Renal cortical epithelial cell (primary cell): ENCODE measurements around the gene HINFP. TPM values are rescaled to one million over a fixed set of nuclear protein-coding genes. Genes with fewer than 3 reads are reported as not detected.
A peak's percentile ranks its signal among the peaks of the same experiment; 100 is the strongest.
"Not testable (repeated sequence)": the region's sequence is repeated elsewhere in the genome, so short reads cannot be mapped to it uniquely, and the experiment has no call there.

Experiments used
- DNase-seq: peaks from one replicate; pipeline ENCODE4 v3.0.0-alpha.2; 2011; ENCODE audit warnings: low read depth
- total RNA-seq: library from RNA; depleted of rRNA; stranded (reverse); fragments of >200 nt; gene quantifications from 2 replicates; pipeline ENCODE4 v1.2.3, GENCODE V29; 2014

The HINFP gene
- total RNA-seq, 1 donor from 2014 or later: 20.8 TPM

GRCh38 chr11:119117004-119117706, 4.2 kb upstream of the HINFP start:
- no peak for DNase-seq

DNA sequence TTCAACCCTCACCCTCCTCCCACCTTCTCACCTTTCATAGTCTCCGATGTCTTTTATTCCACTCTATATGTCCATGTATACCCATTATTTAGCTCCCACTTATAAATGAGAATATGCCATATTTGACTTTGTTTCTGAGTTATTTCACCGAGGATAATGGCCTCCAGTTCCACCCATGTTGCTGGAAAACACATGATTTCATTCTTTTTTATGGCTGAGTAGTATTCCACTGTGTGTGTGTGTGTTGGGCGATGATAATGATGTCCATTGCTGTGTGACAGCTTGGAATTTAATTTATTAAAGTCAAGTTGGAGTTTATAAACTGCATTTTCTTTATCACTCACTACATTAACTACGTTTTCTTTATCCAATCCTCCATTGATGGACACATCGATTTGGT, 3.2 kb upstream of the HINFP start:
- DNase-seq: no peak

DNA sequence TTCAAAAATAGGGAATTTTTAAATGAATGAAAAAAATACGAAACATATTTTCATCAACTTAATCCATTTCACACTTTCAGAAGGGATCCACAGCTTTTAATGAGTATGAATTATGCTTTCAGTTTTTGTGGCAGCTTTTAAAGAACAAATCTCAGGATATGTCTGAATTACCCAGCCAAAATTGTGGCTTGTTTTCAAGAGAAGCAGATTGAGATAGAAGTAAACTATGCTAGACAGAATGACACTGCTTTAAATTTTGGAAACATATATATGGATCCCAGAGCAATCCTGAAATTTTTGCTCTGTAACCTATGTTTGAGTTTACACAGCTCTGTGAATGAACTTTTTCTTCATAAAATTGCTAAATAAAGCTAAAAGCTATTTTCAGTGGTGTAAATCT, 2.4 kb upstream of the HINFP start:
- no peak for DNase-seq

GRCh38 chr11:119120639-119121007, 757 bp upstream of the HINFP start:
- peak; percentile 28 for DNase-seq

GRCh38 chr11:119121811-119122124, 388 bp downstream of the HINFP start:
- no peak for DNase-seq

DNA sequence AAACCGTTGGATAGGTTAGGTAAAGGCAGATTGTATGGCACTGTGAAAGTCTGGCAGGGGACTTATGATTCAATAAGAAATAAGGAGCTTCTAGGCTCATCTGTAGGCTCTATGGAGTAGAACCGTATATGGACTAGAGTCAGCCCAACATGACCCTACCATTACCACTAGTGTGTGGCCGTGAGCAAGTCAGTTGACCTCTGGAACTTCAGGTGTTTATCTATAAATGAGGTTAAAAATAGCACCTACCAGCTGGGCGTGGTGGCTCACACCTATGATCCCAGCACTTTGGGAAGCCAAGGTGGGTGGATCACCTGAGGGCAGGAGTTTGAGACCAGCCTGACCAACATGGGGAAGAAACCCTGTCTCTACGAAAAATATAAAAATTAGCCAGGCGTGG, 4.4 kb downstream of the HINFP start:
- DNase-seq: no peak

DNA sequence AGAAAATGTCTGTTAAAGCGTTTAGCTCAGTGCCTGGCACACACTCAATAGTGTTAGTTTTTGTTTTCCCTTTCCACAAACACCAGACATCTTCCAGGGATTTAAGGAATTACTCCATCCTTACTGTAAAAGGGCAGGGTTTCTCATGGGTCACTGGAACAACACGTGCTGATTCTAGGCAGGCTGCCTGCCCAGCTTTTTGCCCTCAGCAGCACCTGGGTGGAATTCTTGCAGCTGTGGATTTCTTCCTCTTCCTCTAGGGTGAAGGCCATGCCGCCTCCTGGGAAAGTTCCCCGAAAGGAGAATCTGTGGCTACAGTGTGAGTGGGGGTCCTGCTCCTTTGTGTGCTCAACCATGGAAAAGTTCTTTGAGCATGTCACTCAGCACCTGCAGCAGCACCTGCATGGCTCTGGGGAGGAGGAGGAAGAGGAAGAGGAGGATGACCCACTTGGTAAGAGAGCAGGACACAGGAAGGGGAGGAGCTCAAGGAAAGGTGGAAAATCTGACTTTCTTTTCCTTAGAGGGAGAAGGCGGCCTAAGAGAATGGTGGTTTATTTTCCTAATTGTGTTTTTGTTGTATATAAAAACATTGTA, 5.4 kb downstream of the HINFP start:
- DNase-seq: no peak

DNA sequence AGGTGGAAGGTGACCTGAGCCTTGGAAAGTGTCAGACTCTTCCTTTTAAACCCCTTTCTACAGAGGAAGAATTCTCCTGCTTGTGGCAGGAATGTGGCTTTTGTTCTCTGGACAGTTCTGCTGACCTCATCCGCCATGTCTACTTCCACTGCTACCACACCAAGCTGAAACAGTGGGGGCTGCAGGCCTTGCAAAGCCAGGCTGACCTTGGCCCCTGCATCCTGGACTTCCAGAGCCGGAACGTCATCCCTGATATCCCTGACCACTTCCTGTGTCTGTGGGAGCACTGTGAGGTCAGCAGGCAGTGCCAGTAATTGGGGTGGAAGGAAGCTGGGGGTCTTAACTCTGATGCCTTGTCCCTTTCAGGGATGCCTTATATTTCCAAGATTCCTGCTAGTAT, 9.3 kb downstream of the HINFP start:
- DNase-seq: no peak

DNA sequence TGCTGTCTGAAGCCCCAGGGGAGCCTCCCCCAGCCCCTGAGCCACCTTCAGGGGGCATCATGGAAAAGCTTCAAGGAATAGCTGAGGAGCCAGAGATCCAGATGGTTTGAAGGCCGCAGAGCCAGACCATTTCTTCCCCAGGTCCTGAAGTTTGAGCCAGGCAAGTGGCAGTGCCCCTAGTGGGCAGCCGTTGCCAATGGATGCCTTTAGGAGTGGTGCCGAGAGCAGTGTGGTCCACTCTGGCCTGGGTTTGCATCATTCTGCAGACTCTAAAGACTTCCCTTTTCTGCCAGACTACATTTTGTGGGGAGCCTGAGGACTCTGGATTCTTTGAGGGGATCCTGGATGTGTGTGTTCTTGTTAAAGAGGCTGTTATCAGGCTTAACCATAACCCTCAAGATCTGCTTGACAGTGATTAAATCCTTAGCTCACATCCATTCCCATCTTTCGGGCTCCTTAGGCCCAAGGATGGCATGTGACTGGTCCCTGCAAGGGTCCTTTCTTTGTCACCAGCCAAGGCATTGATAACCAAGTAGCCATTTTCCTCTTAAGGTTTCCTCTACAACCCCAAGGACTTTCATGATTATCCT, 13.1 kb downstream of the HINFP start:
- DNase-seq: no peak

GRCh38 chr11:119139276-119139675, 17.9 kb downstream of the HINFP start:
- not testable (repeated sequence) for DNase-seq

GRCh38 chr11:119144825-119145486, 23.6 kb downstream of the HINFP start:
- peak; percentile 64 for DNase-seq

DNA sequence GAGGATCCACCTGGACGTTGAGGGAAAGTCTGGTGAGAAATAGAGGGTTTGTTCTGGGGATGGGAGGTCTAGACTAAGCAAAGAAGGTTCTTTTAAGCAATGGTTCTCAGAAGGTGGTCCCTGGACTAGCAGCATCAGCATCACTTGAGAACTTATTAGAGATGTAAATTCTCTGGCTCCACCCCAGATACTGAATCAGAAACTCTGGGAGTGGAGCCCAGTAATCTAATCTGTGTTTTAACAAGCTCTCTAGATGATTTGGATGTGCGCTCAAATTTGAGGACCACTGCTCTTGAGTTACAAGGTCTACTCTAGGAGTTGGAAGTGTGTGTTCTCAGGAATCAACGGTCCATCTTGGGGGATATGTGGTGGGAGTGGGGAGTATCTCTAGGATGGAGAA, 24.2 kb downstream of the HINFP start:
- no peak for DNase-seq

- DNase-seq: no peak
Observed at GRCh38 chr11:119147604-119148333, 26.4 kb downstream of the HINFP start.

DNA sequence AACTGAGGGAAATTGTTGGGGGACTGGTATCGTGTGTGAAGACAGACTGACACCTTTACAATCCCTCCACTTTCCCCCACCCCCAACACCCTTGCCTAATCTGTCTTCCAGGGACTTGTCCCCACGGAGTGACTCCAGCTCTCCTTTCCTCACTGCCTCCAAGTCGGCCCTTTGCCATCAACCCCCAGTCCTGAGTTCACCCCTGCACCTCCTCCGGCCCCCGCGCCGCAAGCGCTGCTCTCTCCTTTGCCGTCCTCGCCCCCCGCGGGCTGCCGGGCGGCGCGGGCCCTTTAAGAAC, 27.3 kb downstream of the HINFP start:
- DNase-seq: no peak

- no peak for DNase-seq
Observed at GRCh38 chr11:119149018-119149785, 27.8 kb downstream of the HINFP start, which contains the start of gene ABCG4. Gene ABCG4, plus strand, starts transcription at chr11:119149052. Its CDS starts 914 bp downstream, at chr11:119149966.

DNA sequence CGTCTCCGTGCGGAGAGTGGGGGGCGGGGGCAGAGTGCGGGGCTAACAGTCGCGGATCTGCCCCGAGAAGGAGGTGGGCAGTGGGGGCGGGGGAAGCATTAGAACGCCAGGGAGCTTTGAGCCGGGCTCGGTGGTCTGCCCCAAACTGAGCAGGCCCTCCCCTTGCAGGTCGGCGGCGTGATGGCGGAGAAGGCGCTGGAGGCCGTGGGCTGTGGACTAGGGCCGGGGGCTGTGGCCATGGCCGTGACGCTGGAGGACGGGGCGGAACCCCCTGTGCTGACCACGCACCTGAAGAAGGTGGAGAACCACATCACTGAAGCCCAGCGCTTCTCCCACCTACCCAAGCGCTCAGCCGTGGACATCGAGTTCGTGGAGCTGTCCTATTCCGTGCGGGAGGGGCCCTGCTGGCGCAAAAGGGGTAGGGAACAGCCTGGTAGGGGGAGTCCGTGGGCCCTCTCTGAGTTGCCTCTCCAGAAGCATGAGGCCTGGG, 28.5 kb downstream of the HINFP start:
- DNase-seq: no peak

GRCh38 chr11:119152043-119152442, 30.7 kb downstream of the HINFP start:
- no peak for DNase-seq

DNA sequence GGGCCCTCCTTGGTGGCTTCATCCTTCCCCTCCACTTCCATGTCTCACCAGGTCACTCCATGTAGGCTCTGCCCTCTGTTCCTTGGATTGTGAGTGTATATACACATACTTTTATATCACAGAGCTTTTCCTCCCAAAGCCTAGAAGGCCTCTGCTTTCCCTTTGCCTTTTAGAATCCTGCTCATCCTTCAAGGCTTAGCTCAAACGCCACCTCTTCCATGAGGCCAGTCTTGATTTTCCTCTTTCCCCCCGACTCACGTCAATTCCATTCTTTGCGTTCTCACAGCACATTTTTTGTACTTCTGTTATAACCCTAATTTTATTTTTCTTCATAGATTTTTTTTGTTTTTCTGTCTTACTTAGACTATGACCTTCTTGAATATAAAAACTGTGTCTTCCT, 31.2 kb downstream of the HINFP start:
- DNase-seq: no peak

DNA sequence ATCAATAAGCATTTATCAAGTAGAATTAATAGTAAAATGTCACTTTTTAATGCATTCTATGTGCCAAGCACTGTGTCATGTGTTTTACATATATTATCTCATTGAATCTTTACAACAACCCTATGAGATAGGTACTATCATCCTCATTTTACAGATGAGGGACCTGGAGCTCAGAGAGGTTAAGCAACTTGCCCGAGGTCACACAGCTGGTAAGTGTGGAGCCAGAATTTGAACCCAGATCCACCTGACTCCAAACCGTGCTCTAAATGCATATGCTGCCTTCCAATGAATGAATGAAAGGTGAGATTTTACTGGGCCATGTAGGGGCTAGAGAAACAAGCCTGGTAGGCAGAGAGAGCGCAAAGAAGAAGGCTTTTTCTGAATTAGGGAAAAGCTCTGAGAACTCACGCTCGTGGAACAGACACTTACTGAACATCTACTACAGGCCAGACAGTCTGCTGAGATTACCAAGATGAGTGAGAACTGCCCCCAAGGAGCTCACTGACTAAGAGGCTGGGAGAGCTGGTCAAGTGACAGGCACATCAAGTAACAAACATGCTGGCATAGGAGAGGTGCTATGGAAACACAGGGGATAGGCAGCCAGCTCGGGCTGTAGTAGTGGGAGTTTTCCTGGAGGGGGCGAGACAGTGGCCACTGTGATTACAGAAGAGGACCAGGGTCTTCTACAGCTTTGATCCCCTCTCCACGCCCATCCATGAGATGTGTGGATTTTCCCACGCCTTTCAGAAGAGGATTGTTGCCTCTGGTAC, 31.9 kb downstream of the HINFP start:
- DNase-seq: no peak

GRCh38 chr11:119154178-119154577, 32.8 kb downstream of the HINFP start:
- DNase-seq: no peak
